GM21423 (cell line): ENCODE data around the gene HES2.
"Not testable (repeated sequence)": the region's sequence is repeated elsewhere in the genome, so short reads cannot be mapped to it uniquely, and the experiment has no call there.

ENCODE experiments used
- ATAC-seq: cut with Tn5 transposase; IDR thresholded peaks from one replicate; pipeline ENCODE4 v1.9.1; 2021; ENCODE audit warnings: mild to moderate bottlenecking, moderate library complexity; ENCODE audit not compliant: unreplicated experiment

Gene HES2

GRCh38 chr1:6392809-6393399 is 26.8 kb downstream of the HES2 start:
- ATAC-seq, result peak; percentile 5

- ATAC-seq, result no peak
These were observed 27.5 kb downstream of the HES2 start for GRCh38 chr1:6391951-6392808.

GRCh38 chr1:6389971-6390370 is 29.7 kb downstream of the HES2 start:
- ATAC-seq, result no peak

- no peak for ATAC-seq
These were observed 33.3 kb downstream of the HES2 start for GRCh38 chr1:6386371-6386949.

GRCh38 chr1:6385488-6386191 is 34.1 kb downstream of the HES2 start:
- ATAC-seq, result no peak

- ATAC-seq, result no peak
These were observed 34.8 kb downstream of the HES2 start for GRCh38 chr1:6384962-6385361.

- ATAC-seq, result no peak
These were observed 35.6 kb downstream of the HES2 start for GRCh38 chr1:6384135-6384534.

- ATAC-seq, result no peak
These were observed 39.7 kb downstream of the HES2 start for GRCh38 chr1:6380037-6380436.

- no peak for ATAC-seq
These were observed 41.5 kb downstream of the HES2 start for GRCh38 chr1:6378096-6378746.

GRCh38 chr1:6373961-6374720 is 45.6 kb downstream of the HES2 start:
- ATAC-seq, result no peak

GRCh38 chr1:6372236-6372635 is 47.5 kb downstream of the HES2 start:
- ATAC-seq, result not testable (repeated sequence)

GRCh38 chr1:6370006-6370405 is 49.7 kb downstream of the HES2 start:
- no peak for ATAC-seq

GRCh38 chr1:6367381-6368012 is 52.2 kb downstream of the HES2 start:
- no peak for ATAC-seq

- no peak for ATAC-seq
These were observed 54.7 kb downstream of the HES2 start for GRCh38 chr1:6365047-6365446.

- ATAC-seq, result not testable (repeated sequence)
These were observed 56.4 kb downstream of the HES2 start for GRCh38 chr1:6363085-6363884.
